ENCODE measurements around the gene DMD.

DMD gene

GRCh38 chrX:31633349-31633748 lies 1578.0 kb downstream of the DMD start:
- TF ChIP-seq CTCF (IDR thresholded peaks at IDR 0.05; ENCODE audit: low read depth, low read length): no peak
- H3K4me3 ChIP-seq (ENCODE audit: low read depth, low read length): no peak overlapping the region

GRCh38 chrX:31629195-31629594 lies 1582.2 kb downstream of the DMD start:
- no peak overlapping the region for H3K4me3 ChIP-seq (ENCODE audit: low read depth, low read length)
- no peak for TF ChIP-seq CTCF (IDR thresholded peaks at IDR 0.05; ENCODE audit: low read depth, low read length)

- TF ChIP-seq CTCF (IDR thresholded peaks at IDR 0.05; ENCODE audit: low read depth, low read length): no peak
- H3K4me3 ChIP-seq (ENCODE audit: low read depth, low read length): no peak overlapping the region
These were observed 1602.2 kb downstream of the DMD start for GRCh38 chrX:31609130-31609529.

GRCh38 chrX:31608638-31609037 lies 1602.7 kb downstream of the DMD start:
- TF ChIP-seq CTCF (IDR thresholded peaks at IDR 0.05; ENCODE audit: low read depth, low read length): no peak
- no peak overlapping the region for H3K4me3 ChIP-seq (ENCODE audit: low read depth, low read length)

- H3K4me3 ChIP-seq (ENCODE audit: low read depth, low read length): no peak overlapping the region
- no peak for TF ChIP-seq CTCF (IDR thresholded peaks at IDR 0.05; ENCODE audit: low read depth, low read length)
These were observed 1604.6 kb downstream of the DMD start for GRCh38 chrX:31606771-31607170.

- no peak for TF ChIP-seq CTCF (IDR thresholded peaks at IDR 0.05; ENCODE audit: low read depth, low read length)
- no peak overlapping the region for H3K4me3 ChIP-seq (ENCODE audit: low read depth, low read length)
These were observed 1606.6 kb downstream of the DMD start for GRCh38 chrX:31604629-31605221.

- no peak overlapping the region for H3K4me3 ChIP-seq (ENCODE audit: low read depth, low read length)
- no peak for TF ChIP-seq CTCF (IDR thresholded peaks at IDR 0.05; ENCODE audit: low read depth, low read length)
These were observed 1607.8 kb downstream of the DMD start for GRCh38 chrX:31603411-31604120.

Measured in WI38 (cell line).